Activated T-helper 1 cell treated with anti-CD3 and anti-CD28 coated beads, Interleukin-12 subunit alpha, Interleukin-12 subunit beta, Interleukin-2, Interleukin-4 antibody, amounts not matched to agents 30 ng/mL and 10 ng/mL and 1 ng/mL, durations not matched to agents 14 hours and 24 hours and 36 hours (primary cell): ENCODE results near the gene NUAK2. TPM values are rescaled to one million over a fixed set of nuclear protein-coding genes. Genes with fewer than 3 reads are reported as not detected.
A peak's percentile ranks its signal among the peaks of the same experiment; 100 is the strongest.

Experiments
- DNase-seq: peaks from one replicate; pipeline ENCODE4 v3.0.0; 2021; ENCODE audit warnings: low spot score
- H3K27ac Mint-ChIP-seq: one replicate; pipeline ENCODE4 v1.8.0; 2021; ENCODE audit warnings: mild to moderate bottlenecking, mixed read lengths
- H3K27me3 Mint-ChIP-seq: one replicate; pipeline ENCODE4 v1.8.0; 2022; ENCODE audit warnings: mild to moderate bottlenecking, moderate library complexity, mixed read lengths; ENCODE audit not compliant: insufficient read depth
- H3K36me3 Mint-ChIP-seq: one replicate; pipeline ENCODE4 v1.8.0; 2021; ENCODE audit warnings: low read depth, mixed read lengths
- H3K4me1 Mint-ChIP-seq: one replicate; pipeline ENCODE4 v1.8.0; 2021; ENCODE audit warnings: low read depth, mixed read lengths
- H3K4me3 Mint-ChIP-seq: one replicate; pipeline ENCODE4 v1.8.0; 2021; ENCODE audit warnings: mild to moderate bottlenecking, moderate library complexity, mixed read lengths
- H3K9me3 Mint-ChIP-seq: one replicate; pipeline ENCODE4 v1.8.0; 2021; ENCODE audit warnings: mixed read lengths
- intact Hi-C: fragments of 100-400 bp; cut with micrococcal nuclease; formaldehyde crosslinking; loops from one replicate; pipeline ENCODE4 v1.15.1; 2024
- total RNA-seq: library from RNA; stranded (reverse); gene quantifications from 2 replicates; pipeline ENCODE4 v1.2.3, GENCODE V29; 2022

NUAK2 gene
- total RNA-seq, 1 donor from 2014 or later, result 1.1 TPM

GRCh38 chr1:205342986-205343385 lies 21.4 kb upstream of the NUAK2 start:
- peaks cover 55% of the 10 kb centered on the region for H3K27me3 Mint-ChIP-seq
- intact Hi-C loops, result no loop called here
- no peak for DNase-seq
- no peak overlapping the region for H3K27ac Mint-ChIP-seq
- no peaks in the 10 kb centered on the region for H3K9me3 Mint-ChIP-seq
- peaks cover 19% of the 10 kb centered on the region for H3K4me1 Mint-ChIP-seq
- H3K36me3 Mint-ChIP-seq, result no peaks in the 10 kb centered on the region
- peak overlapping the region; percentile 61 for H3K4me3 Mint-ChIP-seq

- Mint-ChIP-seq H3K36me3 (no peaks in the 10 kb centered on the region), H3K4me3 (no peak overlapping the region), H3K27ac (no peak overlapping the region), H3K27me3 (peaks cover 53% of the 10 kb centered on the region), H3K9me3 (no peaks in the 10 kb centered on the region), H3K4me1 (peaks cover 19% of the 10 kb centered on the region)
- intact Hi-C loops, result no loop called here
- DNase-seq, result no peak
Measured at GRCh38 chr1:205340676-205341075, 19.1 kb upstream of the NUAK2 start.

- no peak overlapping the region for H3K4me3 Mint-ChIP-seq
- H3K27me3 Mint-ChIP-seq, result peaks cover 46% of the 10 kb centered on the region
- H3K9me3 Mint-ChIP-seq, result no peaks in the 10 kb centered on the region
- DNase-seq, result no peak
- H3K4me1 Mint-ChIP-seq, result peaks cover 17% of the 10 kb centered on the region
- intact Hi-C loops, result loop anchor here (10.0 kb wide), 1 partner anchor 365 kb away; no protein-coding TSS in a partner anchor
- H3K36me3 Mint-ChIP-seq, result no peaks in the 10 kb centered on the region
- H3K27ac Mint-ChIP-seq, result no peak overlapping the region
Measured at GRCh38 chr1:205339717-205340116, 18.2 kb upstream of the NUAK2 start.

GRCh38 chr1:205339197-205339702 lies 17.7 kb upstream of the NUAK2 start:
- Mint-ChIP-seq H3K36me3 (no peaks in the 10 kb centered on the region), H3K27ac (no peak overlapping the region), H3K4me1 (peaks cover 12% of the 10 kb centered on the region), H3K27me3 (peaks cover 41% of the 10 kb centered on the region), H3K4me3 (no peak overlapping the region), H3K9me3 (no peaks in the 10 kb centered on the region)
- DNase-seq, result no peak
- intact Hi-C loops, result loop anchor here (10.0 kb wide), 1 partner anchor 364 kb away; no protein-coding TSS in a partner anchor

- Mint-ChIP-seq H3K4me3 (no peak overlapping the region), H3K4me1 (peaks cover 11% of the 10 kb centered on the region), H3K27ac (no peak overlapping the region), H3K36me3 (no peaks in the 10 kb centered on the region), H3K27me3 (peaks cover 45% of the 10 kb centered on the region), H3K9me3 (no peaks in the 10 kb centered on the region)
- DNase-seq, result no peak
- intact Hi-C loops, result loop anchor here (10.0 kb wide), 1 partner anchor 363 kb away; no protein-coding TSS in a partner anchor
Measured at GRCh38 chr1:205338011-205338410, 16.5 kb upstream of the NUAK2 start.

GRCh38 chr1:205337481-205337880 lies 15.9 kb upstream of the NUAK2 start:
- Mint-ChIP-seq H3K4me1 (peaks cover 6% of the 10 kb centered on the region), H3K4me3 (no peak overlapping the region), H3K27me3 (peaks cover 43% of the 10 kb centered on the region), H3K36me3 (no peaks in the 10 kb centered on the region), H3K27ac (no peak overlapping the region), H3K9me3 (no peaks in the 10 kb centered on the region)
- intact Hi-C loops, result loop anchor here (2.0 to 10.0 kb wide), 2 partner anchors 17 to 363 kb away; partner anchors contain the start of gene NUAK2
- DNase-seq, result no peak

- intact Hi-C loops, result loop anchor here (1.0 to 10.0 kb wide), 5 partner anchors 15 to 361 kb away; partner anchors contain the start of gene NUAK2
- Mint-ChIP-seq H3K27ac (no peak overlapping the region), H3K27me3 (peaks cover 39% of the 10 kb centered on the region), H3K4me1 (peaks cover 5% of the 10 kb centered on the region), H3K36me3 (no peaks in the 10 kb centered on the region), H3K9me3 (no peaks in the 10 kb centered on the region), H3K4me3 (no peak overlapping the region)
- peak; percentile 65 for DNase-seq
Measured at GRCh38 chr1:205335692-205336091, 14.1 kb upstream of the NUAK2 start.

GRCh38 chr1:205332015-205332791 lies 10.7 kb upstream of the NUAK2 start:
- peaks cover 34% of the 10 kb centered on the region for H3K27me3 Mint-ChIP-seq
- intact Hi-C loops, result loop anchor here (10.0 kb wide), 1 partner anchor 357 kb away; no protein-coding TSS in a partner anchor

GRCh38 chr1:205330150-205330549 lies 8.6 kb upstream of the NUAK2 start:
- intact Hi-C loops, result loop anchor here (10.0 kb wide), 1 partner anchor 355 kb away; no protein-coding TSS in a partner anchor
- H3K27ac Mint-ChIP-seq, result no peak overlapping the region
- DNase-seq, result no peak
- H3K9me3 Mint-ChIP-seq, result no peaks in the 10 kb centered on the region
- no peaks in the 10 kb centered on the region for H3K36me3 Mint-ChIP-seq
- peaks cover 5% of the 10 kb centered on the region for H3K4me1 Mint-ChIP-seq
- no peak overlapping the region for H3K4me3 Mint-ChIP-seq
- peaks cover 38% of the 10 kb centered on the region for H3K27me3 Mint-ChIP-seq

More at GRCh38 chr1:205332015-205332791, 10.7 kb upstream of the NUAK2 start:
- Mint-ChIP-seq H3K9me3 (no peaks in the 10 kb centered on the region), H3K4me1 (no peaks in the 10 kb centered on the region), H3K4me3 (no peak overlapping the region), H3K36me3 (no peaks in the 10 kb centered on the region), H3K27ac (no peak overlapping the region)
- DNase-seq, result no peak

GRCh38 chr1:205329719-205330118 lies 8.2 kb upstream of the NUAK2 start:
- DNase-seq, result no peak
- no peaks in the 10 kb centered on the region for H3K36me3 Mint-ChIP-seq
- H3K4me3 Mint-ChIP-seq, result no peak overlapping the region
- H3K27me3 Mint-ChIP-seq, result peaks cover 38% of the 10 kb centered on the region
- peaks cover 9% of the 10 kb centered on the region for H3K4me1 Mint-ChIP-seq
- H3K9me3 Mint-ChIP-seq, result no peaks in the 10 kb centered on the region
- intact Hi-C loops, result loop anchor here (10.0 kb wide), 1 partner anchor 355 kb away; no protein-coding TSS in a partner anchor
- no peak overlapping the region for H3K27ac Mint-ChIP-seq

GRCh38 chr1:205328476-205328875 lies 6.9 kb upstream of the NUAK2 start:
- H3K4me1 Mint-ChIP-seq, result peaks cover 11% of the 10 kb centered on the region
- no peak for DNase-seq
- intact Hi-C loops, result no loop called here
- H3K27me3 Mint-ChIP-seq, result peaks cover 34% of the 10 kb centered on the region
- no peak overlapping the region for H3K4me3 Mint-ChIP-seq
- no peaks in the 10 kb centered on the region for H3K36me3 Mint-ChIP-seq
- H3K9me3 Mint-ChIP-seq, result no peaks in the 10 kb centered on the region
- no peak overlapping the region for H3K27ac Mint-ChIP-seq

- intact Hi-C loops, result no loop called here
- Mint-ChIP-seq H3K9me3 (no peaks in the 10 kb centered on the region), H3K4me3 (no peak overlapping the region), H3K27me3 (peaks cover 27% of the 10 kb centered on the region), H3K4me1 (peaks cover 15% of the 10 kb centered on the region), H3K36me3 (no peaks in the 10 kb centered on the region), H3K27ac (no peak overlapping the region)
- no peak for DNase-seq
Measured at GRCh38 chr1:205326812-205327466, 5.4 kb upstream of the NUAK2 start.
